ENCODE results near the gene RPS19.
A peak's percentile ranks its signal among the peaks of the same experiment; 100 is the strongest.

Gene RPS19

GRCh38 chr19:41879670-41880328 is 19.7 kb downstream of the RPS19 start:
- Histone ChIP-seq H3K4me1 (ENCODE audit: control insufficient read depth, insufficient read depth, low read length, unreplicated experiment) (peaks cover under 1% of the 10 kb centered on the region), H3K27ac (ENCODE audit: low read depth, low read length) (no peak overlapping the region), H3K27me3 (ENCODE audit: insufficient read depth, low read length) (no peaks in the 10 kb centered on the region), H2AFZ (ENCODE audit: low read length, unreplicated experiment) (no peak overlapping the region), H3K79me2 (ENCODE audit: control insufficient read depth, insufficient read depth, low read length, unreplicated experiment) (peaks cover 5% of the 10 kb centered on the region), H3K36me3 (ENCODE audit: insufficient read depth, low read length) (no peaks in the 10 kb centered on the region), H3K4me3 (ENCODE audit: low read depth, low read length) (no peak overlapping the region)

- no peaks in the 10 kb centered on the region for H3K27me3 ChIP-seq (ENCODE audit: insufficient read depth, low read length)
- H3K4me3 ChIP-seq (ENCODE audit: low read depth, low read length) = no peak overlapping the region
- no peaks in the 10 kb centered on the region for H3K36me3 ChIP-seq (ENCODE audit: insufficient read depth, low read length)
- H3K27ac ChIP-seq (ENCODE audit: low read depth, low read length) = no peak overlapping the region
- H3K4me1 ChIP-seq (ENCODE audit: control insufficient read depth, insufficient read depth, low read length, unreplicated experiment) = peaks cover 4% of the 10 kb centered on the region
- no peak overlapping the region for H2AFZ ChIP-seq (ENCODE audit: low read length, unreplicated experiment)
- H3K79me2 ChIP-seq (ENCODE audit: control insufficient read depth, insufficient read depth, low read length, unreplicated experiment) = peaks cover 9% of the 10 kb centered on the region
Measured at GRCh38 chr19:41880329-41880708, 20.3 kb downstream of the RPS19 start.

GRCh38 chr19:41882568-41883462 is 22.8 kb downstream of the RPS19 start, which contains the start of gene ARHGEF1:
Gene ARHGEF1, plus strand, starts transcription at chr19:41883184. Its CDS starts 4,899 bp downstream, at chr19:41888083.
- Histone ChIP-seq H3K79me2 (ENCODE audit: control insufficient read depth, insufficient read depth, low read length, unreplicated experiment) (peaks cover 30% of the 10 kb centered on the region), H2AFZ (ENCODE audit: low read length, unreplicated experiment) (peak within 1 kb of the TSS; percentile 84), H3K4me3 (ENCODE audit: low read depth, low read length) (peak within 1 kb of the TSS; percentile 86), H3K36me3 (ENCODE audit: insufficient read depth, low read length) (no peaks in the 10 kb centered on the region), H3K4me1 (ENCODE audit: control insufficient read depth, insufficient read depth, low read length, unreplicated experiment) (peaks cover 14% of the 10 kb centered on the region), H3K27me3 (ENCODE audit: insufficient read depth, low read length) (no peaks in the 10 kb centered on the region), H3K27ac (ENCODE audit: low read depth, low read length) (no peak within 1 kb of the TSS)

- Histone ChIP-seq H3K79me2 (ENCODE audit: control insufficient read depth, insufficient read depth, low read length, unreplicated experiment) (peaks cover 30% of the 10 kb centered on the region), H3K4me1 (ENCODE audit: control insufficient read depth, insufficient read depth, low read length, unreplicated experiment) (peaks cover 14% of the 10 kb centered on the region), H3K27ac (ENCODE audit: low read depth, low read length) (no peak overlapping the region), H3K36me3 (ENCODE audit: insufficient read depth, low read length) (no peaks in the 10 kb centered on the region), H3K27me3 (ENCODE audit: insufficient read depth, low read length) (no peaks in the 10 kb centered on the region), H2AFZ (ENCODE audit: low read length, unreplicated experiment) (peak overlapping the region; percentile 84), H3K4me3 (ENCODE audit: low read depth, low read length) (peak overlapping the region; percentile 86)
Measured at GRCh38 chr19:41883463-41883820, 23.4 kb downstream of the RPS19 start.

- peak overlapping the region; percentile 95 for H3K4me3 ChIP-seq (ENCODE audit: low read depth, low read length)
- H3K27me3 ChIP-seq (ENCODE audit: insufficient read depth, low read length) = no peaks in the 10 kb centered on the region
- peaks cover 14% of the 10 kb centered on the region for H3K4me1 ChIP-seq (ENCODE audit: control insufficient read depth, insufficient read depth, low read length, unreplicated experiment)
- no peaks in the 10 kb centered on the region for H3K36me3 ChIP-seq (ENCODE audit: insufficient read depth, low read length)
- 0 out of 2 replicates have a peak overlapping the region, but pooled peaks have one; percentile 9 for H3K27ac ChIP-seq (ENCODE audit: low read depth, low read length)
- H3K79me2 ChIP-seq (ENCODE audit: control insufficient read depth, insufficient read depth, low read length, unreplicated experiment) = peaks cover 30% of the 10 kb centered on the region
- H2AFZ ChIP-seq (ENCODE audit: low read length, unreplicated experiment) = peak overlapping the region; percentile 84
Measured at GRCh38 chr19:41883821-41884733, 24.0 kb downstream of the RPS19 start.

- H3K4me3 ChIP-seq (ENCODE audit: low read depth, low read length) = no peak overlapping the region
- H3K79me2 ChIP-seq (ENCODE audit: control insufficient read depth, insufficient read depth, low read length, unreplicated experiment) = peaks cover 30% of the 10 kb centered on the region
- H3K4me1 ChIP-seq (ENCODE audit: control insufficient read depth, insufficient read depth, low read length, unreplicated experiment) = peaks cover 14% of the 10 kb centered on the region
- H2AFZ ChIP-seq (ENCODE audit: low read length, unreplicated experiment) = no peak overlapping the region
- H3K27ac ChIP-seq (ENCODE audit: low read depth, low read length) = no peak overlapping the region
- H3K27me3 ChIP-seq (ENCODE audit: insufficient read depth, low read length) = no peaks in the 10 kb centered on the region
- H3K36me3 ChIP-seq (ENCODE audit: insufficient read depth, low read length) = no peaks in the 10 kb centered on the region
Measured at GRCh38 chr19:41886761-41887710, 27.0 kb downstream of the RPS19 start.

- Histone ChIP-seq H3K4me1 (ENCODE audit: control insufficient read depth, insufficient read depth, low read length, unreplicated experiment) (peaks cover 14% of the 10 kb centered on the region), H3K36me3 (ENCODE audit: insufficient read depth, low read length) (no peaks in the 10 kb centered on the region), H3K27me3 (ENCODE audit: insufficient read depth, low read length) (no peaks in the 10 kb centered on the region), H3K79me2 (ENCODE audit: control insufficient read depth, insufficient read depth, low read length, unreplicated experiment) (peaks cover 30% of the 10 kb centered on the region), H2AFZ (ENCODE audit: low read length, unreplicated experiment) (no peak overlapping the region), H3K4me3 (ENCODE audit: low read depth, low read length) (no peak overlapping the region), H3K27ac (ENCODE audit: low read depth, low read length) (no peak overlapping the region)
Measured at GRCh38 chr19:41887711-41888382, 27.8 kb downstream of the RPS19 start.

- H3K4me3 ChIP-seq (ENCODE audit: low read depth, low read length) = no peak overlapping the region
- peaks cover 14% of the 10 kb centered on the region for H3K4me1 ChIP-seq (ENCODE audit: control insufficient read depth, insufficient read depth, low read length, unreplicated experiment)
- H3K27ac ChIP-seq (ENCODE audit: low read depth, low read length) = no peak overlapping the region
- peaks cover 30% of the 10 kb centered on the region for H3K79me2 ChIP-seq (ENCODE audit: control insufficient read depth, insufficient read depth, low read length, unreplicated experiment)
- H3K27me3 ChIP-seq (ENCODE audit: insufficient read depth, low read length) = no peaks in the 10 kb centered on the region
- H2AFZ ChIP-seq (ENCODE audit: low read length, unreplicated experiment) = no peak overlapping the region
- no peaks in the 10 kb centered on the region for H3K36me3 ChIP-seq (ENCODE audit: insufficient read depth, low read length)
Measured at GRCh38 chr19:41888926-41889325, 28.9 kb downstream of the RPS19 start.

- Histone ChIP-seq H2AFZ (ENCODE audit: low read length, unreplicated experiment) (no peak overlapping the region), H3K4me1 (ENCODE audit: control insufficient read depth, insufficient read depth, low read length, unreplicated experiment) (peaks cover 13% of the 10 kb centered on the region), H3K79me2 (ENCODE audit: control insufficient read depth, insufficient read depth, low read length, unreplicated experiment) (peaks cover 24% of the 10 kb centered on the region), H3K27me3 (ENCODE audit: insufficient read depth, low read length) (no peaks in the 10 kb centered on the region), H3K36me3 (ENCODE audit: insufficient read depth, low read length) (no peaks in the 10 kb centered on the region), H3K4me3 (ENCODE audit: low read depth, low read length) (no peak overlapping the region), H3K27ac (ENCODE audit: low read depth, low read length) (no peak overlapping the region)
Measured at GRCh38 chr19:41889896-41890295, 29.8 kb downstream of the RPS19 start.
